OCI-LY3 (cell line): ENCODE data around the gene POU3F4.

Experiments used
- CTCF ChIP-seq: fragments of 200-600, 300-600 bp; sonication (generic); IDR thresholded peaks from 2 replicates; pipeline ENCODE4 v1.5.1; 2014; ENCODE audit warnings: antibody characterized with exemption, low read length, low read depth
- EZH2phosphoT487 ChIP-seq: fragments of 200-600 bp; shearing (Covaris generic); IDR thresholded peaks from 2 replicates; pipeline ENCODE4 v1.6.1; 2018; ENCODE audit warnings: antibody characterized with exemption, mixed run types, low read depth

- TF ChIP-seq CTCF (no peak), EZH2phosphoT487 (no peak)
Measured at GRCh38 chrX:83521905-83522304, 13.8 kb downstream of the POU3F4 start.
